HG03442 (cell line): Measurements from ENCODE around the gene BCL7C.
"Not testable (repeated sequence)": the region's sequence is repeated elsewhere in the genome, so short reads cannot be mapped to it uniquely, and the experiment has no call there.

ENCODE experiments used
- ATAC-seq: cut with Tn5 transposase; IDR thresholded peaks from one replicate; pipeline ENCODE4 v1.9.1; 2021; ENCODE audit warnings: mild to moderate bottlenecking, moderate library complexity; ENCODE audit not compliant: unreplicated experiment

The BCL7C gene

GRCh38 chr16:30893744-30894539, at the start of gene BCL7C:
Gene BCL7C, minus strand, starts transcription at chr16:30894077. Its CDS starts 133 bp downstream, at chr16:30893944.
- ATAC-seq: peak; percentile 64

GRCh38 chr16:30942426-30942806, 48.5 kb upstream of the BCL7C start:
- ATAC-seq: no peak

GRCh38 chr16:30941600-30942425, 47.9 kb upstream of the BCL7C start:
- ATAC-seq: peak; percentile 87

GRCh38 chr16:30939571-30939970, 45.7 kb upstream of the BCL7C start:
- ATAC-seq: not testable (repeated sequence)

- ATAC-seq: no peak
These were observed 43.8 kb upstream of the BCL7C start for GRCh38 chr16:30937692-30938091.

- no peak for ATAC-seq
These were observed 41.1 kb upstream of the BCL7C start for GRCh38 chr16:30934827-30935557.

- ATAC-seq: no peak
These were observed 37.3 kb upstream of the BCL7C start for GRCh38 chr16:30931068-30931650.

GRCh38 chr16:30930160-30930571, 36.3 kb upstream of the BCL7C start:
- ATAC-seq: no peak

GRCh38 chr16:30929167-30929566, 35.3 kb upstream of the BCL7C start:
- no peak for ATAC-seq

- no peak for ATAC-seq
These were observed 34.5 kb upstream of the BCL7C start for GRCh38 chr16:30928390-30928789.

GRCh38 chr16:30927789-30928378, 34.0 kb upstream of the BCL7C start:
- ATAC-seq: no peak

- no peak for ATAC-seq
These were observed 33.3 kb upstream of the BCL7C start for GRCh38 chr16:30926937-30927788.

- no peak for ATAC-seq
These were observed 32.3 kb upstream of the BCL7C start for GRCh38 chr16:30925995-30926811.

- no peak for ATAC-seq
These were observed 31.7 kb upstream of the BCL7C start for GRCh38 chr16:30925632-30925987.

GRCh38 chr16:30924913-30925631, 31.2 kb upstream of the BCL7C start:
- no peak for ATAC-seq

- no peak for ATAC-seq
These were observed 30.4 kb upstream of the BCL7C start for GRCh38 chr16:30924076-30924912.

GRCh38 chr16:30923554-30924075, 29.7 kb upstream of the BCL7C start, which contains the start of gene FBXL19:
Gene FBXL19, plus strand, starts transcription at chr16:30923572. Its CDS starts 2,183 bp downstream, at chr16:30925755.
- ATAC-seq: no peak
